GM06990 (cell line): ENCODE results near the gene LIMK2.
A peak's percentile ranks its signal among the peaks of the same experiment; 100 is the strongest.

ENCODE experiments used
- DNase-seq: peaks from one replicate; pipeline ENCODE4 v3.0.0-alpha.2; 2011; ENCODE audit not compliant: insufficient read length; ENCODE audit errors: extremely low read depth
- H3K27me3 ChIP-seq: replicated peaks from 2 replicates; pipeline ENCODE4 v1.6.0; 2011; ENCODE audit warnings: low read length; ENCODE audit not compliant: control insufficient read depth, insufficient read depth
- H3K36me3 ChIP-seq: 2 replicates; pipeline ENCODE4 v1.5.1; 2011; ENCODE audit warnings: low read length; ENCODE audit not compliant: control insufficient read depth, insufficient read depth
- H3K4me3 ChIP-seq: replicated peaks from 2 replicates; pipeline ENCODE4 v1.5.1; 2011; ENCODE audit warnings: low read depth, mild to moderate bottlenecking, control low read depth, low read length
- TF ChIP-seq, protein P1 (sequence below): IDR thresholded peaks from 2 replicates; pipeline ENCODE4 v1.5.1; 2011; ENCODE audit warnings: low read length, control low read depth, mild to moderate bottlenecking, inconsistent platforms; ENCODE audit not compliant: insufficient read depth, poor library complexity, severe bottlenecking

LIMK2 gene

DNA sequence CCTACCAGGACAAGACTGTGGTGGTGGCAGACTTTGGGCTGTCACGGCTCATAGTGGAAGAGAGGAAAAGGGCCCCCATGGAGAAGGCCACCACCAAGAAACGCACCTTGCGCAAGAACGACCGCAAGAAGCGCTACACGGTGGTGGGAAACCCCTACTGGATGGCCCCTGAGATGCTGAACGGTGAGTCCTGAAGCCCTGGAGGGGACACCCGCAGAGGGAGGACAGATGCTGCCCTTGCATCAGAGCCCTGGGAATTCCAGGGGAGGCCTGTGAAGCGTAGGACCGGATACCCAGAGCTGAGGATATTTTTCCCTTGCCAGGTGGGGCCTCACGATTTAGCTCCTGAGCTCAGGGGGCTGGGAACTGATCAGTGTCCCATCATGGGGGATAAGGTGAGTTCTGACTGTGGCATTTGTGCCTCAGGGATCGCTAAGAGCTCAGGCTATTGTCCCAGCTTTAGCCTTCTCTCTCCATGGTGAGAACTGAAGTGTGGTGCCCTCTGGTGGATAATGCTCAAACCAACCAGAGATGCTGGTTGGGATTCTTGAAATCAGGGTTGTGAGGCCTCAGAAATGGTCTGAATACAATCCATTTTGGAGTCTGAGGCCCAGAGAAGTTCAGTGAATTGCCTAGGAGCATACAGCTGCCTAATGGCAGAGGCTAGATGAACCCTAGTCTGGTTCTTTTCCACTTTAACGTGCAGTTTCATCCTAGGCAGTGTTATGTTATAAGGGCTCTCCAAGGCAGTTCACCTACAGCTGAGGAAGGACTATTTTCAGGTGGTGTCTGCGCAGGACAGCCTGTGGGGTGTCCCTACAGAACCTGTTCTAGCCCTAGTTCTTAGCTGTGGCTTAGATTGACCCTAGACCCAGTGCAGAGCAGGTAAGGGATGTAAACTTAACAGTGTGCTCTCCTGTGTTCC lies 60.7 kb downstream of the LIMK2 start:
- H3K27me3 ChIP-seq, result no peaks in the 10 kb centered on the region
- no peak for DNase-seq
- peaks cover 27% of the 10 kb centered on the region for H3K36me3 ChIP-seq
- H3K4me3 ChIP-seq, result no peak overlapping the region
- TF ChIP-seq, protein P1, sequence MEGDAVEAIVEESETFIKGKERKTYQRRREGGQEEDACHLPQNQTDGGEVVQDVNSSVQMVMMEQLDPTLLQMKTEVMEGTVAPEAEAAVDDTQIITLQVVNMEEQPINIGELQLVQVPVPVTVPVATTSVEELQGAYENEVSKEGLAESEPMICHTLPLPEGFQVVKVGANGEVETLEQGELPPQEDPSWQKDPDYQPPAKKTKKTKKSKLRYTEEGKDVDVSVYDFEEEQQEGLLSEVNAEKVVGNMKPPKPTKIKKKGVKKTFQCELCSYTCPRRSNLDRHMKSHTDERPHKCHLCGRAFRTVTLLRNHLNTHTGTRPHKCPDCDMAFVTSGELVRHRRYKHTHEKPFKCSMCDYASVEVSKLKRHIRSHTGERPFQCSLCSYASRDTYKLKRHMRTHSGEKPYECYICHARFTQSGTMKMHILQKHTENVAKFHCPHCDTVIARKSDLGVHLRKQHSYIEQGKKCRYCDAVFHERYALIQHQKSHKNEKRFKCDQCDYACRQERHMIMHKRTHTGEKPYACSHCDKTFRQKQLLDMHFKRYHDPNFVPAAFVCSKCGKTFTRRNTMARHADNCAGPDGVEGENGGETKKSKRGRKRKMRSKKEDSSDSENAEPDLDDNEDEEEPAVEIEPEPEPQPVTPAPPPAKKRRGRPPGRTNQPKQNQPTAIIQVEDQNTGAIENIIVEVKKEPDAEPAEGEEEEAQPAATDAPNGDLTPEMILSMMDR, result peak; percentile 70

DNA sequence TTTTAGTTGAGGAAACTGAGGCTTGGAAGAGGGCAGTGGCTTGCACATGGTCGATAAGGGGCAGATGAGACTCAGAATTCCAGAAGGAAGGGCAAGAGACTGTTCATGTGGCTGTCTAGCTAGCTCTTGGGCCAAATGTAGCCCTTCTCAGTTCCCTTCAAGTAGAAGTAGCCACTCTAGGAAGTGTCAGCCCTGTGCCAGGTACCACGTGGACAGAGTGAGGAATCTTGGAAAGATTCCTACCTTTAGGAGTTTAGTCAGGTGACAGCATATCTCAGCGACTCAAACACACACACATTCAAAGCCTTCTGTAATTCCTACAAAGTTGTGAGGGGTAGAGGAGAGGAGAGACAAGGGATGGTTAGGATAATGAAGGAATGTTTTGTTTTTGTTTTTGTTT lies 61.9 kb downstream of the LIMK2 start:
- TF ChIP-seq, protein P1, result no peak
- H3K36me3 ChIP-seq, result peaks cover 24% of the 10 kb centered on the region
- H3K4me3 ChIP-seq, result no peak overlapping the region
- H3K27me3 ChIP-seq, result no peaks in the 10 kb centered on the region
- DNase-seq, result no peak

DNA sequence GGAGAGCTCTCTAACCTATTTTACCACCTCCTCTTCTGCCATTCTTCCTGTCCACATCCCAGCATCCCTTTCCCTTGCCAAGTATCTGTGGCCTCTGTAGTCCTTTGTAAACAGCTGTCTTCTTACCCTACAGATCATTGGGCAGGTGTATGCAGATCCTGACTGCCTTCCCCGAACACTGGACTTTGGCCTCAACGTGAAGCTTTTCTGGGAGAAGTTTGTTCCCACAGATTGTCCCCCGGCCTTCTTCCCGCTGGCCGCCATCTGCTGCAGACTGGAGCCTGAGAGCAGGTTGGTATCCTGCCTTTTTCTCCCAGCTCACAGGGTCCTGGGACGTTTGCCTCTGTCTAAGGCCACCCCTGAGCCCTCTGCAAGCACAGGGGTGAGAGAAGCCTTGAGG lies 62.9 kb downstream of the LIMK2 start:
- TF ChIP-seq, protein P1, result no peak
- H3K27me3 ChIP-seq, result no peaks in the 10 kb centered on the region
- DNase-seq, result no peak
- peaks cover 26% of the 10 kb centered on the region for H3K36me3 ChIP-seq
- no peak overlapping the region for H3K4me3 ChIP-seq

DNA sequence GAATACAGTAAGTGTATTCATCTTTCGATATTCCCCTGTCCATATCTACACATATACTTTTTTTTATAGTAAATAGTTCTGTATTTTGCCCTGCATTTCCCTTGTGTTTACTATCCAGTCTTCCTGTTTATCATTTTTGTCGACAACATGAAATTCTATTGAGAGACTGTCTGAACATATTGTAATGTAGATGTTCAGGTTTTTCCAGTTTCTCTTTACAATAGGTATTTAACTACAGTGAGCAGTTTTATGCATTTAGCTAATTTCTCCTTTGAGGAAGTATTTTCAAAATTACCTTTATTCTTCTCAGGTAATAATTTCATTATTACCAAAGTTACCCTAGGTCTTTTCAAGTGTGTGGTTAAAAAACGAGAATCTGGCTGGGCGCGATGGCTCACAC lies 63.5 kb downstream of the LIMK2 start:
- H3K27me3 ChIP-seq, result no peaks in the 10 kb centered on the region
- H3K4me3 ChIP-seq, result no peak overlapping the region
- no peak for DNase-seq
- TF ChIP-seq, protein P1, result no peak
- H3K36me3 ChIP-seq, result peaks cover 28% of the 10 kb centered on the region

DNA sequence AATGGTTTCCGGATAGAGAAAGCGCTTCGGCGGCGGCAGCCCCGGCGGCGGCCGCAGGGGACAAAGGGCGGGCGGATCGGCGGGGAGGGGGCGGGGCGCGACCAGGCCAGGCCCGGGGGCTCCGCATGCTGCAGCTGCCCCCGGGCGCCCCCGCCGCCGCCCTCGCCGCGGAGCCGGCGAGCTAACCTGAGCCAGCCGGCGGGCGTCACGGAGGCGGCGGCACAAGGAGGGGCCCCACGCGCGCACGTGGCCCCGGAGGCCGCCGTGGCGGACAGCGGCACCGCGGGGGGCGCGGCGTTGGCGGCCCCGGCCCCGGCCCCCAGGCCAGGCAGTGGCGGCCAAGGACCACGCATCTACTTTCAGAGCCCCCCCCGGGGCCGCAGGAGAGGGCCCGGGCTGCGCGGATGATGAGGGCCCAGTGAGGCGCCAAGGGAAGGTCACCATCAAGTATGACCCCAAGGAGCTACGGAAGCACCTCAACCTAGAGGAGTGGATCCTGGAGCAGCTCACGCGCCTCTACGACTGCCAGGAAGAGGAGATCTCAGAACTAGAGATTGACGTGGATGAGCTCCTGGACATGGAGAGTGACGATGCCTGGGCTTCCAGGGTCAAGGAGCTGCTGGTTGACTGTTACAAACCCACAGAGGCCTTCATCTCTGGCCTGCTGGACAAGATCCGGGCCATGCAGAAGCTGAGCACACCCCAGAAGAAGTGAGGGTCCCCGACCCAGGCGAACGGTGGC lies 64.5 kb downstream of the LIMK2 start:
- H3K36me3 ChIP-seq, result peaks cover 25% of the 10 kb centered on the region
- no peak for DNase-seq
- H3K27me3 ChIP-seq, result no peaks in the 10 kb centered on the region
- TF ChIP-seq, protein P1, result no peak
- H3K4me3 ChIP-seq, result no peak overlapping the region
